B cell (primary cell): ENCODE results near the gene CEACAM1. TPM values are rescaled to one million over a fixed set of nuclear protein-coding genes. Genes with fewer than 3 reads are reported as not detected.

Experiments
- ATAC-seq: fragments of 200-7000 bp; cut with Tn5 transposase; one replicate; pipeline ENCODE4 v1.10.0; 2021; ENCODE audit warnings: low read depth, mild to moderate bottlenecking, moderate number of reproducible peaks, moderate library complexity
- CTCF ChIA-PET: fragments of 350-600 bp; sonication (Branson Sonifier 250); formaldehyde crosslinking; loops from one replicate; lab custom pipeline; 2021; ENCODE audit warnings: antibody characterized with exemption, inconsistent platforms; lab: Charles Lee
- POLR2A ChIA-PET: fragments of 350-600 bp; sonication (Branson Sonifier 250); formaldehyde crosslinking; loops from one replicate; lab custom pipeline; 2021; ENCODE audit warnings: antibody characterized with exemption; lab: Charles Lee
- DNase-seq: peaks from one replicate; pipeline ENCODE4 v3.0.0; 2013
- H2AFZ ChIP-seq: 2 replicates; pipeline ENCODE4 v1.6.1; 2012; ENCODE audit warnings: mild to moderate bottlenecking, low read depth, low read length; ENCODE audit not compliant: insufficient read depth, poor library complexity, severe bottlenecking
- H3K27ac ChIP-seq, 2 donors: 1 replicate in 1 of 2; 2 replicates in 1 of 2; pipeline ENCODE4 v1.5.1; 2012 to 2013; ENCODE audit warnings: low read length in 2 of 2, mild to moderate bottlenecking in 2 of 2, moderate library complexity in 1 of 2
- H3K27me3 ChIP-seq, 4 experiments: fragments of 200-600 bp in 1 of 4; sonication (generic) in 1 of 4; replicated peaks in 1 of 4; 1 replicate in 2 of 4; 2 replicates in 2 of 4; pipeline versions ENCODE4 v1.6.1 to v1.7.0; 2013 to 2016; ENCODE audit warnings: low read length in 3 of 4, mild to moderate bottlenecking in 2 of 4, mixed read lengths in 1 of 4, moderate library complexity in 1 of 4; ENCODE audit not compliant: insufficient read depth in 4 of 4, control insufficient read depth in 3 of 4; ENCODE audit errors: control extremely low read depth in 1 of 4
- H3K36me3 ChIP-seq, 2 experiments: replicated peaks in 1 of 2; 1 replicate in 1 of 2; 2 replicates in 1 of 2; pipeline versions ENCODE4 v1.6.1 to v1.7.1; 2013; ENCODE audit warnings: low read length in 1 of 2; ENCODE audit not compliant: insufficient read depth in 2 of 2, control insufficient read depth in 1 of 2; ENCODE audit errors: control extremely low read depth in 1 of 2, extremely low read depth in 1 of 2
- H3K4me1 ChIP-seq, 2 donors: fragments of 200-600 bp in 1 of 2; sonication (generic) in 1 of 2; 1 replicate in 1 of 2; 2 replicates in 1 of 2; pipeline versions ENCODE4 v1.5.1 to v1.6.1; 2013 to 2017; ENCODE audit warnings: low read length in 2 of 2; ENCODE audit not compliant: control insufficient read depth in 2 of 2, insufficient read depth in 2 of 2
- H3K4me2 ChIP-seq: replicated peaks from 2 replicates; pipeline ENCODE3; 2012; ENCODE audit warnings: mild to moderate bottlenecking, low read depth, low read length; ENCODE audit not compliant: poor library complexity, severe bottlenecking
- H3K4me3 ChIP-seq, 5 experiments: fragments of 200-600 bp in 1 of 5; sonication (generic) in 1 of 5; 1 replicate in 3 of 5; 2 replicates in 2 of 5; pipeline versions ENCODE4 v1.5.1 to v1.7.0; 2011 to 2016; ENCODE audit warnings: low read length in 4 of 5, mild to moderate bottlenecking in 4 of 5, low read depth in 2 of 5, control low read depth in 1 of 5, moderate library complexity in 1 of 5; ENCODE audit not compliant: insufficient read depth in 1 of 5; ENCODE audit errors: control extremely low read depth in 1 of 5, extremely low read depth in 1 of 5
- H3K79me2 ChIP-seq: fragments of 200-600 bp; sonication (generic); one replicate; pipeline ENCODE4 v1.6.0; 2016; ENCODE audit warnings: low read length; ENCODE audit not compliant: control insufficient read depth, insufficient read depth
- H3K9ac ChIP-seq: fragments of 200-600 bp; sonication (generic); 2 replicates; pipeline ENCODE4 v1.6.1; 2017; ENCODE audit warnings: mild to moderate bottlenecking, low read length, moderate library complexity
- H3K9me3 ChIP-seq, 3 donors: one replicate each; pipeline versions ENCODE4 v1.6.1 to v1.7.1; 2013; ENCODE audit warnings: low read length in 2 of 3; ENCODE audit not compliant: control insufficient read depth in 2 of 3, insufficient read depth in 1 of 3; ENCODE audit errors: control extremely low read depth in 1 of 3
- H4K20me1 ChIP-seq: 2 replicates; pipeline ENCODE4 v1.6.0; 2012; ENCODE audit warnings: mild to moderate bottlenecking, low read length; ENCODE audit not compliant: insufficient read depth, control insufficient read depth, poor library complexity, severe bottlenecking
- H3K27ac Mint-ChIP-seq: one replicate; pipeline ENCODE4 v1.8.0; 2021; ENCODE audit warnings: mixed read lengths
- H3K27me3 Mint-ChIP-seq: one replicate; pipeline ENCODE4 v1.8.0; 2021; ENCODE audit warnings: mixed read lengths
- H3K4me1 Mint-ChIP-seq: one replicate; pipeline ENCODE4 v1.8.0; 2021; ENCODE audit warnings: mixed read lengths
- H3K4me3 Mint-ChIP-seq: one replicate; pipeline ENCODE4 v1.8.0; 2021; ENCODE audit warnings: mixed read lengths
- H3K9me3 Mint-ChIP-seq: one replicate; pipeline ENCODE4 v1.8.0; 2022; ENCODE audit warnings: mixed read lengths; ENCODE audit not compliant: insufficient read depth
- EZH2 ChIP-seq: IDR thresholded peaks from 2 replicates; pipeline ENCODE4 v1.6.1; 2012; ENCODE audit warnings: borderline replicate concordance, low read depth, mild to moderate bottlenecking, moderate library complexity, low read length; ENCODE audit not compliant: insufficient read depth, poor library complexity, severe bottlenecking
- WGBS: methylation state at CpG from one replicate; pipeline ENCODE4 v1.1.5; 2013; ENCODE audit warnings: missing lambda C conversion rate; ENCODE audit not compliant: insufficient coverage; 5-methylcytosine and 5-hydroxymethylcytosine counted together
- intact Hi-C: fragments of 100-400 bp; cut with micrococcal nuclease; formaldehyde crosslinking; loops from one replicate; pipeline ENCODE4 v1.10.0; 2022
- polyA plus RNA-seq: library from polyadenylated mRNA; depleted of rRNA; stranded (reverse); fragments of >200 nt; gene quantifications from 2 replicates; pipeline ENCODE4 v1.2.3, GENCODE V29; 2012
- total RNA-seq, 2 donors: library from RNA; stranded (reverse); fragments of 120-200 nt in 1 of 2; gene quantifications; 1 replicate in 1 of 2; 2 replicates in 1 of 2; pipeline versions ENCODE4 v1.2.3 to v1.2.4, GENCODE V29; 2013 to 2022
- TF ChIP-seq, protein P1 (sequence below): fragments of 200-600 bp; IDR thresholded peaks from one replicate; pipeline ENCODE4 v1.8.0; 2022; ENCODE audit warnings: antibody characterized with exemption, mild to moderate bottlenecking

The CEACAM1 gene
- total and polyA plus RNA-seq, 2 donors (not counting 1 experiment from before 2014, with no cell fraction given) = 8.8 to 14.6 TPM

- 33% methylated on average over 2 of the region's 5 CpGs for WGBS
- POLR2A ChIA-PET = interaction anchor here (0.5 to 1.1 kb wide), 2 partner anchors 35 to 63 kb away, joined by 3 read pairs; no protein-coding TSS in a partner anchor
- Histone ChIP-seq H3K4me3 (peak overlapping the region in 1 of 5 experiments; percentile 40), H3K4me1 (peaks cover 47 to 57% of the 10 kb centered on the region in 2 donors), H3K9me3 (no peaks in the 10 kb centered on the region), H3K27ac (peak overlapping the region in 1 of 2 donors; percentile 83), H3K4me2 (peak overlapping the region; percentile 47), H3K27me3 (no peaks in the 10 kb centered on the region), H3K9ac (peak overlapping the region; percentile 8), H3K36me3 (no peaks in the 10 kb centered on the region), H4K20me1 (no peaks in the 10 kb centered on the region), H3K79me2 (no peaks in the 10 kb centered on the region), H2AFZ (peak overlapping the region; percentile 34)
- peak overlapping the region; percentile 69 for H3K4me3 Mint-ChIP-seq
- H3K9me3 Mint-ChIP-seq = no peaks in the 10 kb centered on the region
- H3K4me1 Mint-ChIP-seq = peaks cover 57% of the 10 kb centered on the region
- DNase-seq = peak; percentile 38
- ATAC-seq = no peak
- no peaks in the 10 kb centered on the region for H3K27me3 Mint-ChIP-seq
- intact Hi-C loops = no loop called here
- CTCF ChIA-PET = interaction anchor here (1.2 to 11.9 kb wide), 15 partner anchors 12 to 158 kb away, joined by 3 to 169 read pairs (median 6); partner anchors contain the start of gene CEACAM1
- peak overlapping the region; percentile 93 for H3K27ac Mint-ChIP-seq
- no peak for TF ChIP-seq EZH2
- TF ChIP-seq, protein P1, sequence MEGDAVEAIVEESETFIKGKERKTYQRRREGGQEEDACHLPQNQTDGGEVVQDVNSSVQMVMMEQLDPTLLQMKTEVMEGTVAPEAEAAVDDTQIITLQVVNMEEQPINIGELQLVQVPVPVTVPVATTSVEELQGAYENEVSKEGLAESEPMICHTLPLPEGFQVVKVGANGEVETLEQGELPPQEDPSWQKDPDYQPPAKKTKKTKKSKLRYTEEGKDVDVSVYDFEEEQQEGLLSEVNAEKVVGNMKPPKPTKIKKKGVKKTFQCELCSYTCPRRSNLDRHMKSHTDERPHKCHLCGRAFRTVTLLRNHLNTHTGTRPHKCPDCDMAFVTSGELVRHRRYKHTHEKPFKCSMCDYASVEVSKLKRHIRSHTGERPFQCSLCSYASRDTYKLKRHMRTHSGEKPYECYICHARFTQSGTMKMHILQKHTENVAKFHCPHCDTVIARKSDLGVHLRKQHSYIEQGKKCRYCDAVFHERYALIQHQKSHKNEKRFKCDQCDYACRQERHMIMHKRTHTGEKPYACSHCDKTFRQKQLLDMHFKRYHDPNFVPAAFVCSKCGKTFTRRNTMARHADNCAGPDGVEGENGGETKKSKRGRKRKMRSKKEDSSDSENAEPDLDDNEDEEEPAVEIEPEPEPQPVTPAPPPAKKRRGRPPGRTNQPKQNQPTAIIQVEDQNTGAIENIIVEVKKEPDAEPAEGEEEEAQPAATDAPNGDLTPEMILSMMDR = no peak
Observed at GRCh38 chr19:42467183-42467760, 61.0 kb downstream of the CEACAM1 start.
